Choroid plexus epithelial cell (primary cell): ENCODE results near the gene OR8I2.
"Not testable (repeated sequence)": the region's sequence is repeated elsewhere in the genome, so short reads cannot be mapped to it uniquely, and the experiment has no call there.

Experiments
- DNase-seq: peaks from one replicate; pipeline ENCODE4 v3.0.0-alpha.2; 2010; ENCODE audit warnings: low read depth
- H3K4me3 ChIP-seq: 2 replicates; pipeline ENCODE4 v1.5.1; 2011; ENCODE audit warnings: low read depth, mild to moderate bottlenecking, control low read depth, low read length, moderate library complexity
- CTCF ChIP-seq: conservative IDR thresholded peaks from 2 replicates; pipeline ENCODE4 v1.5.1; 2011; ENCODE audit warnings: low read depth, mild to moderate bottlenecking, control low read depth, inconsistent platforms, low read length, moderate library complexity

OR8I2 gene

GRCh38 chr11:56093008-56093407 is at the start of gene OR8I2:
Gene OR8I2 (plus strand): TSS chr11:56093308. CDS start chr11:56093308, 0 bp downstream.
- TF ChIP-seq CTCF = no peak
- DNase-seq = no peak
- H3K4me3 ChIP-seq = no peak within 1 kb of the TSS

- TF ChIP-seq CTCF = no peak
- no peak overlapping the region for H3K4me3 ChIP-seq
- no peak for DNase-seq
These were observed 47.6 kb upstream of the OR8I2 start for GRCh38 chr11:56045538-56045937.

GRCh38 chr11:56048480-56048879 is 44.6 kb upstream of the OR8I2 start:
- TF ChIP-seq CTCF = no peak
- no peak for DNase-seq
- H3K4me3 ChIP-seq = no peak overlapping the region

- H3K4me3 ChIP-seq = no peak overlapping the region
- DNase-seq = no peak
- no peak for TF ChIP-seq CTCF
These were observed 43.6 kb upstream of the OR8I2 start for GRCh38 chr11:56049487-56049886.

- H3K4me3 ChIP-seq, DNase-seq: not testable (repeated sequence)
These were observed 36.7 kb upstream of the OR8I2 start for GRCh38 chr11:56056366-56056765.

GRCh38 chr11:56057661-56058237 is 35.4 kb upstream of the OR8I2 start:
- not testable (repeated sequence) for DNase-seq, H3K4me3 ChIP-seq

- not testable (repeated sequence) for H3K4me3 ChIP-seq, DNase-seq
These were observed 34.8 kb upstream of the OR8I2 start for GRCh38 chr11:56058260-56058780.

- TF ChIP-seq CTCF = no peak
- H3K4me3 ChIP-seq = no peak overlapping the region
- DNase-seq = no peak
These were observed 26.1 kb upstream of the OR8I2 start for GRCh38 chr11:56066980-56067379.

- no peak overlapping the region for H3K4me3 ChIP-seq
- DNase-seq = no peak
- no peak for TF ChIP-seq CTCF
These were observed 3.4 kb upstream of the OR8I2 start for GRCh38 chr11:56089697-56090096.
